ENCODE data around the gene FNDC7. TPM values are rescaled to one million over a fixed set of nuclear protein-coding genes. Genes with fewer than 3 reads are reported as not detected.

Gene FNDC7
- total RNA-seq, 6 experiments from 2014 or later, result not detected

- Histone ChIP-seq H3K9me3 (no peaks in the 10 kb centered on the region), H3K27me3 (no peaks in the 10 kb centered on the region), H3K4me3 (peak overlapping the region; percentile 81 to 85 (median 81)), H3K4me1 (peaks cover 0 to 26% (median 7%) of the 10 kb centered on the region in 4 donors), H3K27ac (peak overlapping the region; percentile 89 to 95 (median 94)), H3K36me3 (peaks cover 0 to 8% (median 4%) of the 10 kb centered on the region in 4 donors)
- intact Hi-C loops (cut with DNase I), result no loop called here
- DNase-seq (no peak), ATAC-seq (peak in 3 of 4 donors; percentile 0 to 5 (median 4))
- 23% methylated on average over 12 of the region's 12 CpGs for WGBS (ENCODE audit: insufficient coverage, low coverage, low lambda C conversion rate, missing lambda C conversion rate)
- TF ChIP-seq, protein P1, sequence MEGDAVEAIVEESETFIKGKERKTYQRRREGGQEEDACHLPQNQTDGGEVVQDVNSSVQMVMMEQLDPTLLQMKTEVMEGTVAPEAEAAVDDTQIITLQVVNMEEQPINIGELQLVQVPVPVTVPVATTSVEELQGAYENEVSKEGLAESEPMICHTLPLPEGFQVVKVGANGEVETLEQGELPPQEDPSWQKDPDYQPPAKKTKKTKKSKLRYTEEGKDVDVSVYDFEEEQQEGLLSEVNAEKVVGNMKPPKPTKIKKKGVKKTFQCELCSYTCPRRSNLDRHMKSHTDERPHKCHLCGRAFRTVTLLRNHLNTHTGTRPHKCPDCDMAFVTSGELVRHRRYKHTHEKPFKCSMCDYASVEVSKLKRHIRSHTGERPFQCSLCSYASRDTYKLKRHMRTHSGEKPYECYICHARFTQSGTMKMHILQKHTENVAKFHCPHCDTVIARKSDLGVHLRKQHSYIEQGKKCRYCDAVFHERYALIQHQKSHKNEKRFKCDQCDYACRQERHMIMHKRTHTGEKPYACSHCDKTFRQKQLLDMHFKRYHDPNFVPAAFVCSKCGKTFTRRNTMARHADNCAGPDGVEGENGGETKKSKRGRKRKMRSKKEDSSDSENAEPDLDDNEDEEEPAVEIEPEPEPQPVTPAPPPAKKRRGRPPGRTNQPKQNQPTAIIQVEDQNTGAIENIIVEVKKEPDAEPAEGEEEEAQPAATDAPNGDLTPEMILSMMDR (IDR thresholded peaks at IDR 0.05), result no peak
- no peak for TF ChIP-seq POLR2A (IDR thresholded peaks at IDR 0.05)
These were observed 21.4 kb upstream of the FNDC7 start for GRCh38 chr1:108691128-108691941.

DNA sequence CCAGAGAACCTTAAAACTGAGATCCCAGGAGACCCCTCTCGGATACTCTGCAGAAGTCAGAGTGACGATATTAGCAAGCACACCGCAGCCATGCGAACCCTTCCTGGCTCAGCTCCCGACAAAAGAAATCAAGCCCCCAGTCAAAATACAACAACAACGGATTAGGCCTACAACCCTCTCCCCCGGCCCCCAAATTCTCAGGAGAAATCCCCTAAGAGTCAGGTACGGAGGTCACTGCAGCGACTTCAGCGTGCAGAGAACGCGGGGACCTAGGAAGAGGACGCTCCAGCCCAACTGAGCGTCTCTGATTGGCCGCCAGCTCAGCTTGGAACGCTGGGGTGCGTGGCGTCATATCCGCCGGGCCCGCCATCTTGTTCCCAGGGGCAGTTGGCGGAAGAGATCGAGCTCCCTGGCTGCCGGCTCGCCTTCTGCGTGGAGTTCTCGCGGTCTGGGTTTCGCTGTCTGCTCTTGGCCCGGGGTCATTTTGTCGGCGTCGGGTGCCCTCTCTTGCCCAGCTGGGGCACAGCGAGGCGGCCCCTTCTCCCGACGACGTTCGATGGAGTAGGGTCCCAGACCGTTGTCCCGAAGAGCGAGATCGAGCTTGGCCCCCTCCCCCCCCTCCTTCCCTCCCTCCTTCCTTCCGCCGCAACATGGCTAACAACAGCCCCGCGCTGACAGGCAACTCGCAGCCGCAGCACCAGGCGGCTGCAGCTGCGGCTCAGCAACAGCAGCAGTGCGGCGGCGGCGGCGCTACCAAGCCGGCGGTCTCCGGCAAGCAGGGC lies 20.6 kb upstream of the FNDC7 start, which contains the start of gene PRPF38B:
Gene PRPF38B, plus strand, starts transcription at position 369 of the 782 bp plus-strand sequence. Its CDS starts 282 bp downstream, at position 651.
- intact Hi-C loops (cut with DNase I), result no loop called here
- ATAC-seq, result peak; percentile 96 to 99 (median 98)
- Histone ChIP-seq H3K27ac (peak within 1 kb of the TSS; percentile 89 to 95 (median 94)), H3K27me3 (no peaks in the 10 kb centered on the region), H3K4me3 (peak within 1 kb of the TSS; percentile 81 to 85 (median 81)), H3K9me3 (no peaks in the 10 kb centered on the region), H3K4me1 (peaks cover 0 to 26% (median 7%) of the 10 kb centered on the region in 4 donors), H3K36me3 (peaks cover 0 to 16% (median 9%) of the 10 kb centered on the region in 4 donors)
- peak; percentile 94 to 96 (median 95) for DNase-seq
- TF ChIP-seq POLR2A (IDR thresholded peaks at IDR 0.05), result peak; percentile 92
- TF ChIP-seq, protein P1 (IDR thresholded peaks at IDR 0.05), result no peak
- WGBS (ENCODE audit: insufficient coverage, low coverage, low lambda C conversion rate, missing lambda C conversion rate), result 0% methylated on average over 19 of the region's 59 CpGs

GRCh38 chr1:108692724-108693655 lies 19.7 kb upstream of the FNDC7 start:
- WGBS (ENCODE audit: insufficient coverage, low coverage, low lambda C conversion rate, missing lambda C conversion rate), result 0% methylated on average over 23 of the region's 36 CpGs
- Histone ChIP-seq H3K36me3 (peaks cover 0 to 25% (median 13%) of the 10 kb centered on the region in 4 donors), H3K27ac (peak overlapping the region; percentile 89 to 95 (median 94)), H3K9me3 (no peaks in the 10 kb centered on the region), H3K4me3 (peak overlapping the region; percentile 81 to 85 (median 81)), H3K4me1 (peaks cover 0 to 26% (median 7%) of the 10 kb centered on the region in 4 donors), H3K27me3 (no peaks in the 10 kb centered on the region)
- ATAC-seq (peak; percentile 49 to 58 (median 54)), DNase-seq (peak in 2 of 3 donors; percentile 39 to 54)
- intact Hi-C loops (cut with DNase I), result no loop called here
- TF ChIP-seq POLR2A (IDR thresholded peaks at IDR 0.05), result no peak
- TF ChIP-seq, protein P1 (IDR thresholded peaks at IDR 0.05), result peak in 2 of 4 donors; percentile 4 to 18

GRCh38 chr1:108695535-108695934 lies 17.2 kb upstream of the FNDC7 start:
- H3K36me3 ChIP-seq, result peaks cover 7 to 50% (median 25%) of the 10 kb centered on the region in 4 donors
- no peak overlapping the region for H3K27ac ChIP-seq
- 44% methylated on average over 5 of the region's 5 CpGs for WGBS (ENCODE audit: insufficient coverage, low coverage, low lambda C conversion rate, missing lambda C conversion rate)
- H3K4me3 ChIP-seq, result no peak overlapping the region
- no peaks in the 10 kb centered on the region for H3K9me3 ChIP-seq
- no peak for DNase-seq
- H3K27me3 ChIP-seq, result no peaks in the 10 kb centered on the region
- intact Hi-C loops (cut with DNase I), result no loop called here
- H3K4me1 ChIP-seq, result peaks cover 0 to 26% (median 7%) of the 10 kb centered on the region in 4 donors
- ATAC-seq, result no peak
- TF ChIP-seq POLR2A (IDR thresholded peaks at IDR 0.05), result no peak
- TF ChIP-seq, protein P1 (IDR thresholded peaks at IDR 0.05), result no peak
